PFSK-1 (cell line): ENCODE measurements around the gene GHSR.

Experiments used
- POLR2AphosphoS5 ChIP-seq: IDR thresholded peaks from 2 replicates; pipeline ENCODE4 v1.6.1; 2012; ENCODE audit warnings: low read depth, mild to moderate bottlenecking, control low read depth, low read length, moderate library complexity
- SIN3A ChIP-seq: IDR thresholded peaks from 2 replicates; pipeline ENCODE4 v1.6.1; 2012; ENCODE audit warnings: mild to moderate bottlenecking, low read length, moderate library complexity, borderline replicate concordance; ENCODE audit not compliant: insufficient read depth
- TAF1 ChIP-seq: IDR thresholded peaks from 2 replicates; pipeline ENCODE4 v1.6.1; 2012; ENCODE audit warnings: low read length, control low read depth, borderline replicate concordance; ENCODE audit not compliant: insufficient read depth
- TF ChIP-seq, protein P1 (sequence below), 2 experiments: IDR thresholded peaks; 2 replicates each; pipeline versions ENCODE4 v1.6.1 to v1.8.0; 2011 to 2012; ENCODE audit warnings: low read depth in 2 of 2, low read length in 2 of 2, control low read depth in 1 of 2, inconsistent platforms in 1 of 2, mild to moderate bottlenecking in 1 of 2, moderate library complexity in 1 of 2; ENCODE audit not compliant: insufficient read depth in 1 of 2

GRCh38 chr3:172438186-172438585 lies 10.1 kb downstream of the GHSR start:
- TF ChIP-seq, protein P1, sequence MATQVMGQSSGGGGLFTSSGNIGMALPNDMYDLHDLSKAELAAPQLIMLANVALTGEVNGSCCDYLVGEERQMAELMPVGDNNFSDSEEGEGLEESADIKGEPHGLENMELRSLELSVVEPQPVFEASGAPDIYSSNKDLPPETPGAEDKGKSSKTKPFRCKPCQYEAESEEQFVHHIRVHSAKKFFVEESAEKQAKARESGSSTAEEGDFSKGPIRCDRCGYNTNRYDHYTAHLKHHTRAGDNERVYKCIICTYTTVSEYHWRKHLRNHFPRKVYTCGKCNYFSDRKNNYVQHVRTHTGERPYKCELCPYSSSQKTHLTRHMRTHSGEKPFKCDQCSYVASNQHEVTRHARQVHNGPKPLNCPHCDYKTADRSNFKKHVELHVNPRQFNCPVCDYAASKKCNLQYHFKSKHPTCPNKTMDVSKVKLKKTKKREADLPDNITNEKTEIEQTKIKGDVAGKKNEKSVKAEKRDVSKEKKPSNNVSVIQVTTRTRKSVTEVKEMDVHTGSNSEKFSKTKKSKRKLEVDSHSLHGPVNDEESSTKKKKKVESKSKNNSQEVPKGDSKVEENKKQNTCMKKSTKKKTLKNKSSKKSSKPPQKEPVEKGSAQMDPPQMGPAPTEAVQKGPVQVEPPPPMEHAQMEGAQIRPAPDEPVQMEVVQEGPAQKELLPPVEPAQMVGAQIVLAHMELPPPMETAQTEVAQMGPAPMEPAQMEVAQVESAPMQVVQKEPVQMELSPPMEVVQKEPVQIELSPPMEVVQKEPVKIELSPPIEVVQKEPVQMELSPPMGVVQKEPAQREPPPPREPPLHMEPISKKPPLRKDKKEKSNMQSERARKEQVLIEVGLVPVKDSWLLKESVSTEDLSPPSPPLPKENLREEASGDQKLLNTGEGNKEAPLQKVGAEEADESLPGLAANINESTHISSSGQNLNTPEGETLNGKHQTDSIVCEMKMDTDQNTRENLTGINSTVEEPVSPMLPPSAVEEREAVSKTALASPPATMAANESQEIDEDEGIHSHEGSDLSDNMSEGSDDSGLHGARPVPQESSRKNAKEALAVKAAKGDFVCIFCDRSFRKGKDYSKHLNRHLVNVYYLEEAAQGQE (IDR thresholded peaks at IDR 0.05; ENCODE audit: insufficient read depth in 1 of 2, low read depth in 2 of 2, low read length in 2 of 2): no peak
- TF ChIP-seq POLR2AphosphoS5: no peak
- TF ChIP-seq TAF1: no peak
- TF ChIP-seq SIN3A: no peak
